Right hindlimb (tissue), 1 donor: Measurements from ENCODE around the gene NUP85.
"Not testable (repeated sequence)": the region's sequence is repeated elsewhere in the genome, so short reads cannot be mapped to it uniquely, and the experiment has no call there.

Experiments used
- DNase-seq: peaks from one replicate; pipeline ENCODE4 v3.0.0-alpha.2; 2018

Gene NUP85

GRCh38 chr17:75199886-75200618 is 5.4 kb upstream of the NUP85 start:
- DNase-seq, result no peak

- no peak for DNase-seq
These were observed 299 bp downstream of the NUP85 start for GRCh38 chr17:75205793-75206163.

GRCh38 chr17:75207050-75207407 is 1.6 kb downstream of the NUP85 start:
- not testable (repeated sequence) for DNase-seq

GRCh38 chr17:75207760-75208159 is 2.3 kb downstream of the NUP85 start:
- no peak for DNase-seq

- no peak for DNase-seq
These were observed 2.7 kb downstream of the NUP85 start for GRCh38 chr17:75208161-75208560.

- no peak for DNase-seq
These were observed 3.6 kb downstream of the NUP85 start for GRCh38 chr17:75209061-75209460.

- DNase-seq, result no peak
These were observed 12.7 kb downstream of the NUP85 start for GRCh38 chr17:75218131-75218530.

- no peak for DNase-seq
These were observed 14.3 kb downstream of the NUP85 start for GRCh38 chr17:75219815-75220214.

GRCh38 chr17:75225016-75225415 is 19.5 kb downstream of the NUP85 start:
- DNase-seq, result no peak

GRCh38 chr17:75227729-75228128 is 22.2 kb downstream of the NUP85 start:
- no peak for DNase-seq

GRCh38 chr17:75228305-75228704 is 22.8 kb downstream of the NUP85 start:
- DNase-seq, result no peak

- DNase-seq, result no peak
These were observed 23.4 kb downstream of the NUP85 start for GRCh38 chr17:75228847-75229246.

- no peak for DNase-seq
These were observed 25.6 kb downstream of the NUP85 start for GRCh38 chr17:75231071-75231470.

GRCh38 chr17:75231741-75232464 is 26.4 kb downstream of the NUP85 start:
- DNase-seq, result no peak

- DNase-seq, result no peak
These were observed 27.3 kb downstream of the NUP85 start for GRCh38 chr17:75232786-75233185.

GRCh38 chr17:75237100-75238014 is 31.9 kb downstream of the NUP85 start:
- DNase-seq, result no peak

- no peak for DNase-seq
These were observed 32.6 kb downstream of the NUP85 start for GRCh38 chr17:75238020-75238580.

GRCh38 chr17:75238684-75239191 is 33.3 kb downstream of the NUP85 start:
- peak; percentile 57 for DNase-seq

GRCh38 chr17:75239214-75239613 is 33.7 kb downstream of the NUP85 start:
- DNase-seq, result no peak

- no peak for DNase-seq
These were observed 34.4 kb downstream of the NUP85 start for GRCh38 chr17:75239778-75240393.

GRCh38 chr17:75240394-75241142 is 35.1 kb downstream of the NUP85 start:
- no peak for DNase-seq

- no peak for DNase-seq
These were observed 35.6 kb downstream of the NUP85 start for GRCh38 chr17:75241143-75241430.
